Coronary artery (tissue), 2 donors: ENCODE results near the gene PNPLA7.
"Not testable (repeated sequence)": the region's sequence is repeated elsewhere in the genome, so short reads cannot be mapped to it uniquely, and the experiment has no call there.

Experiments used
- DNase-seq: peaks from one replicate; pipeline ENCODE4 v3.0.0-alpha.2; 2017; ENCODE audit warnings: low spot score
- H3K27ac ChIP-seq, 2 donors: fragments of 200-600 bp; sonication (generic); one replicate each; pipeline ENCODE4 v1.5.1; 2016 to 2019
- H3K4me3 ChIP-seq: fragments of 200-600 bp; sonication (generic); 2 replicates; pipeline ENCODE4 v1.5.1; 2016; ENCODE audit warnings: mild to moderate bottlenecking, moderate library complexity
- CTCF ChIP-seq: fragments of 200-600 bp; sonication (generic); IDR thresholded peaks from one replicate; pipeline ENCODE4 v1.5.1; 2019; ENCODE audit warnings: antibody characterized with exemption

Gene PNPLA7

GRCh38 chr9:137524161-137524980 lies 25.8 kb downstream of the PNPLA7 start:
- Histone ChIP-seq H3K4me3 (no peak overlapping the region), H3K27ac (no peak overlapping the region)
- TF ChIP-seq CTCF: no peak
- DNase-seq: no peak

GRCh38 chr9:137522746-137523455 lies 27.3 kb downstream of the PNPLA7 start:
- no peak for DNase-seq
- Histone ChIP-seq H3K4me3 (no peak overlapping the region), H3K27ac (no peak overlapping the region)
- TF ChIP-seq CTCF: no peak

- no peak overlapping the region for H3K27ac ChIP-seq
- no peak for TF ChIP-seq CTCF
- H3K4me3 ChIP-seq: no peak overlapping the region
- no peak for DNase-seq
Measured at GRCh38 chr9:137521405-137521985, 28.7 kb downstream of the PNPLA7 start.

- DNase-seq: no peak
- no peak for TF ChIP-seq CTCF
- no peak overlapping the region for H3K4me3 ChIP-seq
- no peak overlapping the region for H3K27ac ChIP-seq
Measured at GRCh38 chr9:137520614-137521404, 29.4 kb downstream of the PNPLA7 start.

- TF ChIP-seq CTCF: no peak
- DNase-seq: no peak
- no peak overlapping the region for H3K27ac ChIP-seq
- no peak overlapping the region for H3K4me3 ChIP-seq
Measured at GRCh38 chr9:137519553-137519952, 30.6 kb downstream of the PNPLA7 start.

GRCh38 chr9:137518661-137519459 lies 31.3 kb downstream of the PNPLA7 start:
- not testable (repeated sequence) for H3K4me3 ChIP-seq, DNase-seq, H3K27ac ChIP-seq
